ENCODE results near the gene ERH.

ERH gene

GRCh38 chr14:69332782-69333395 is 65.2 kb downstream of the ERH start:
- TF ChIP-seq CTCF (IDR thresholded peaks at IDR 0.05; ENCODE audit: low read depth, low read length) = no peak

GRCh38 chr14:69331206-69331605 is 66.9 kb downstream of the ERH start:
- no peak overlapping the region for H3K4me3 ChIP-seq (replicated peaks in 1 of 2; ENCODE audit: low read depth in 2 of 2, low read length in 2 of 2)
- no peak for TF ChIP-seq CTCF (IDR thresholded peaks at IDR 0.05; ENCODE audit: low read depth, low read length)
- no peak for DNase-seq (ENCODE audit: low read depth in 2 of 2)

More at GRCh38 chr14:69332782-69333395, 65.2 kb downstream of the ERH start:
- DNase-seq (ENCODE audit: low read depth in 2 of 2) = no peak
- H3K4me3 ChIP-seq (replicated peaks in 1 of 2; ENCODE audit: low read depth in 2 of 2, low read length in 2 of 2) = no peak overlapping the region

Measured in cardiac fibroblast (primary cell).